Measurements from ENCODE around the gene ZBTB40. TPM values are rescaled to one million over a fixed set of nuclear protein-coding genes. Genes with fewer than 3 reads are reported as not detected.

Gene ZBTB40
- polyA plus RNA-seq, 1 of the 3 experiments (the other 2 are of a cell fraction): 5.0 TPM

DNA sequence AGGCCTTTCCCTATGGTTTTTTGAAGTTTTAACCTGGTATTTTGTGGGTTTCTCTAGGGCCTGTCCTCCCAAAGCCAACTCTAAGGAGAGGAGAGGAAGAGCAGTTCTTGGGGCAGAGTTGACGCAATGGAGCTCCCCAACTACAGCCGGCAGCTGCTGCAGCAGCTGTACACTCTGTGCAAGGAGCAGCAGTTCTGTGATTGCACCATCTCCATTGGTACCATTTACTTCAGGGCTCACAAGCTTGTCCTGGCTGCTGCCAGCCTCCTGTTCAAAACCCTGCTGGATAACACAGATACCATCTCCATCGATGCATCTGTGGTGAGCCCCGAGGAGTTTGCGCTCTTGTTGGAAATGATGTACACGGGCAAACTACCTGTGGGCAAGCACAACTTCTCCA lies 38.2 kb downstream of the ZBTB40 start:
- Histone ChIP-seq H3K27me3 (ENCODE audit: insufficient read depth) (no peaks in the 10 kb centered on the region), H3K9ac (no peak overlapping the region), H3K9me2 (no peaks in the 10 kb centered on the region), H3K79me2 (ENCODE audit: insufficient read depth) (peaks cover 8% of the 10 kb centered on the region; the same call in 1 of the 2 replicates), H3K4me3 (ENCODE audit: low read depth in 2 of 2, low read length in 1 of 2) (no peak overlapping the region), H3K36me3 (replicated peaks in 1 of 2; ENCODE audit: control insufficient read depth in 1 of 2, insufficient read depth in 2 of 2, low read length in 1 of 2) (peaks cover 19 to 28% of the 10 kb centered on the region in 2 experiments), H3K27ac (ENCODE audit: low read depth in 2 of 2, low read length in 1 of 2) (no peak overlapping the region), H3K4me2 (no peak overlapping the region), H2AFZ (ENCODE audit: low read depth) (no peak overlapping the region), H3K4me1 (ENCODE audit: control insufficient read depth in 1 of 2, insufficient read depth in 2 of 2, low read depth in 1 of 2, low read length in 1 of 2) (peaks cover 0 to 8% of the 10 kb centered on the region in 2 experiments; a peak in 1 of 4 replicates), H4K20me1 (ENCODE audit: insufficient read depth) (no peaks in the 10 kb centered on the region), H3K9me3 (peaks cover 3% of the 10 kb centered on the region), H3F3A (replicated peaks; ENCODE audit: insufficient read depth) (no peaks in the 10 kb centered on the region)
- DNase-seq: no peak
- ChIA-PET POLR2A (no interaction called here), CTCF (interaction anchor here (0.6 to 2.5 kb wide), 7 partner anchors 9 to 154 kb away, joined by 3 to 8 read pairs (median 4); no protein-coding TSS in a partner anchor)
- TF ChIP-seq, protein P1, sequence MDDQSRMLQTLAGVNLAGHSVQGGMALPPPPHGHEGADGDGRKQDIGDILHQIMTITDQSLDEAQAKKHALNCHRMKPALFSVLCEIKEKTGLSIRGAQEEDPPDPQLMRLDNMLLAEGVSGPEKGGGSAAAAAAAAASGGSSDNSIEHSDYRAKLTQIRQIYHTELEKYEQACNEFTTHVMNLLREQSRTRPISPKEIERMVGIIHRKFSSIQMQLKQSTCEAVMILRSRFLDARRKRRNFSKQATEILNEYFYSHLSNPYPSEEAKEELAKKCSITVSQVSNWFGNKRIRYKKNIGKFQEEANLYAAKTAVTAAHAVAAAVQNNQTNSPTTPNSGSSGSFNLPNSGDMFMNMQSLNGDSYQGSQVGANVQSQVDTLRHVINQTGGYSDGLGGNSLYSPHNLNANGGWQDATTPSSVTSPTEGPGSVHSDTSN (IDR thresholded peaks at IDR 0.05): no peak
- TF ChIP-seq ELF1 (IDR thresholded peaks at IDR 0.05) (no peak), SIN3A (IDR thresholded peaks at IDR 0.05; ENCODE audit: borderline replicate concordance, low read depth, low read length) (no peak), TEAD4 (IDR thresholded peaks at IDR 0.05; ENCODE audit: borderline replicate concordance, insufficient read depth) (no peak), RCOR1 (IDR thresholded peaks at IDR 0.05; ENCODE audit: low read length) (no peak), RXRA (IDR thresholded peaks at IDR 0.05; ENCODE audit: borderline replicate concordance, low read depth) (no peak), GABPA (IDR thresholded peaks at IDR 0.05; ENCODE audit: low read depth) (no peak), RAD21 (IDR thresholded peaks at IDR 0.05; ENCODE audit: low read length) (no peak), RFX5 (IDR thresholded peaks at IDR 0.05; ENCODE audit: low read length) (no peak), NRF1 (IDR thresholded peaks at IDR 0.05; ENCODE audit: low read depth, low read length) (no peak), JUND (IDR thresholded peaks at IDR 0.05) (no peak), FOXM1 (IDR thresholded peaks at IDR 0.05; ENCODE audit: low read depth) (no peak), TCF12 (IDR thresholded peaks at IDR 0.05) (no peak), YY1 (IDR thresholded peaks at IDR 0.05; ENCODE audit: low read depth) (no peak), POLR2AphosphoS5 (IDR thresholded peaks at IDR 0.05; ENCODE audit: low read depth, low read length) (no peak), NFIC (IDR thresholded peaks at IDR 0.05; ENCODE audit: borderline replicate concordance) (no peak)
- TF ChIP-seq, protein P2, sequence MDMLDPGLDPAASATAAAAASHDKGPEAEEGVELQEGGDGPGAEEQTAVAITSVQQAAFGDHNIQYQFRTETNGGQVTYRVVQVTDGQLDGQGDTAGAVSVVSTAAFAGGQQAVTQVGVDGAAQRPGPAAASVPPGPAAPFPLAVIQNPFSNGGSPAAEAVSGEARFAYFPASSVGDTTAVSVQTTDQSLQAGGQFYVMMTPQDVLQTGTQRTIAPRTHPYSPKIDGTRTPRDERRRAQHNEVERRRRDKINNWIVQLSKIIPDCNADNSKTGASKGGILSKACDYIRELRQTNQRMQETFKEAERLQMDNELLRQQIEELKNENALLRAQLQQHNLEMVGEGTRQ (IDR thresholded peaks at IDR 0.05; ENCODE audit: borderline replicate concordance, low read depth, low read length): no peak
- TF ChIP-seq, protein P3, sequence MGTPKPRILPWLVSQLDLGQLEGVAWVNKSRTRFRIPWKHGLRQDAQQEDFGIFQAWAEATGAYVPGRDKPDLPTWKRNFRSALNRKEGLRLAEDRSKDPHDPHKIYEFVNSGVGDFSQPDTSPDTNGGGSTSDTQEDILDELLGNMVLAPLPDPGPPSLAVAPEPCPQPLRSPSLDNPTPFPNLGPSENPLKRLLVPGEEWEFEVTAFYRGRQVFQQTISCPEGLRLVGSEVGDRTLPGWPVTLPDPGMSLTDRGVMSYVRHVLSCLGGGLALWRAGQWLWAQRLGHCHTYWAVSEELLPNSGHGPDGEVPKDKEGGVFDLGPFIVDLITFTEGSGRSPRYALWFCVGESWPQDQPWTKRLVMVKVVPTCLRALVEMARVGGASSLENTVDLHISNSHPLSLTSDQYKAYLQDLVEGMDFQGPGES (IDR thresholded peaks at IDR 0.05; ENCODE audit: low read depth, low read length): no peak
- TF ChIP-seq, protein P4, sequence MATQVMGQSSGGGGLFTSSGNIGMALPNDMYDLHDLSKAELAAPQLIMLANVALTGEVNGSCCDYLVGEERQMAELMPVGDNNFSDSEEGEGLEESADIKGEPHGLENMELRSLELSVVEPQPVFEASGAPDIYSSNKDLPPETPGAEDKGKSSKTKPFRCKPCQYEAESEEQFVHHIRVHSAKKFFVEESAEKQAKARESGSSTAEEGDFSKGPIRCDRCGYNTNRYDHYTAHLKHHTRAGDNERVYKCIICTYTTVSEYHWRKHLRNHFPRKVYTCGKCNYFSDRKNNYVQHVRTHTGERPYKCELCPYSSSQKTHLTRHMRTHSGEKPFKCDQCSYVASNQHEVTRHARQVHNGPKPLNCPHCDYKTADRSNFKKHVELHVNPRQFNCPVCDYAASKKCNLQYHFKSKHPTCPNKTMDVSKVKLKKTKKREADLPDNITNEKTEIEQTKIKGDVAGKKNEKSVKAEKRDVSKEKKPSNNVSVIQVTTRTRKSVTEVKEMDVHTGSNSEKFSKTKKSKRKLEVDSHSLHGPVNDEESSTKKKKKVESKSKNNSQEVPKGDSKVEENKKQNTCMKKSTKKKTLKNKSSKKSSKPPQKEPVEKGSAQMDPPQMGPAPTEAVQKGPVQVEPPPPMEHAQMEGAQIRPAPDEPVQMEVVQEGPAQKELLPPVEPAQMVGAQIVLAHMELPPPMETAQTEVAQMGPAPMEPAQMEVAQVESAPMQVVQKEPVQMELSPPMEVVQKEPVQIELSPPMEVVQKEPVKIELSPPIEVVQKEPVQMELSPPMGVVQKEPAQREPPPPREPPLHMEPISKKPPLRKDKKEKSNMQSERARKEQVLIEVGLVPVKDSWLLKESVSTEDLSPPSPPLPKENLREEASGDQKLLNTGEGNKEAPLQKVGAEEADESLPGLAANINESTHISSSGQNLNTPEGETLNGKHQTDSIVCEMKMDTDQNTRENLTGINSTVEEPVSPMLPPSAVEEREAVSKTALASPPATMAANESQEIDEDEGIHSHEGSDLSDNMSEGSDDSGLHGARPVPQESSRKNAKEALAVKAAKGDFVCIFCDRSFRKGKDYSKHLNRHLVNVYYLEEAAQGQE (IDR thresholded peaks at IDR 0.05; ENCODE audit: low read depth, low read length): no peak
- WGBS (ENCODE audit: low lambda C conversion rate): 94% methylated on average over 6 of the region's 6 CpGs
